ENCODE data around the gene TM4SF18.

DNA sequence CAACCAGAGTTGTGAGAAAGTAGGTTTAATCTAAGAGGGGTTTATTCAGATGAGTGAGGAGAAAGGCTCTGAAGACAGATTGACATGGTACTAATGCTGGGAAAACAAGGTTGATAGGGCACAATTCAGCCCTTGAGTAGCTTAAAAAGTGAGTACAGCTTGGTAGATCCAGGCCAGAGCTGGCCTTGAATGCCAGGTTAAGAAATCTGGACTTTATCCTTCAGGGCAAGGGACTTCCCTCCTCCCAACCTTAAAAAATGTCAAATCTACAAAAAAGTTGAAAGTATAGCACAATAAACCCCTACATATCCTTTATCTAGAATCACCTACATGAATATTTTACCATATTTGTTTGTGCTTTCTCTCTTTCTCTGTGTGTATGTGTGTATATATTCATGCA lies 7.9 kb downstream of the TM4SF18 start:
- TF ChIP-seq, protein P1, sequence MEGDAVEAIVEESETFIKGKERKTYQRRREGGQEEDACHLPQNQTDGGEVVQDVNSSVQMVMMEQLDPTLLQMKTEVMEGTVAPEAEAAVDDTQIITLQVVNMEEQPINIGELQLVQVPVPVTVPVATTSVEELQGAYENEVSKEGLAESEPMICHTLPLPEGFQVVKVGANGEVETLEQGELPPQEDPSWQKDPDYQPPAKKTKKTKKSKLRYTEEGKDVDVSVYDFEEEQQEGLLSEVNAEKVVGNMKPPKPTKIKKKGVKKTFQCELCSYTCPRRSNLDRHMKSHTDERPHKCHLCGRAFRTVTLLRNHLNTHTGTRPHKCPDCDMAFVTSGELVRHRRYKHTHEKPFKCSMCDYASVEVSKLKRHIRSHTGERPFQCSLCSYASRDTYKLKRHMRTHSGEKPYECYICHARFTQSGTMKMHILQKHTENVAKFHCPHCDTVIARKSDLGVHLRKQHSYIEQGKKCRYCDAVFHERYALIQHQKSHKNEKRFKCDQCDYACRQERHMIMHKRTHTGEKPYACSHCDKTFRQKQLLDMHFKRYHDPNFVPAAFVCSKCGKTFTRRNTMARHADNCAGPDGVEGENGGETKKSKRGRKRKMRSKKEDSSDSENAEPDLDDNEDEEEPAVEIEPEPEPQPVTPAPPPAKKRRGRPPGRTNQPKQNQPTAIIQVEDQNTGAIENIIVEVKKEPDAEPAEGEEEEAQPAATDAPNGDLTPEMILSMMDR (IDR thresholded peaks at IDR 0.05), result no peak
- TF ChIP-seq POLR2A (IDR thresholded peaks at IDR 0.05), result no peak

Measured in body of pancreas (tissue), 4 donors.